ENCODE measurements around the gene PRODH2. TPM values are rescaled to one million over a fixed set of nuclear protein-coding genes. Genes with fewer than 3 reads are reported as not detected.
"Not testable (repeated sequence)": the region's sequence is repeated elsewhere in the genome, so short reads cannot be mapped to it uniquely, and the experiment has no call there.

The PRODH2 gene
- polyA plus RNA-seq, 1 experiment: not detected

DNA sequence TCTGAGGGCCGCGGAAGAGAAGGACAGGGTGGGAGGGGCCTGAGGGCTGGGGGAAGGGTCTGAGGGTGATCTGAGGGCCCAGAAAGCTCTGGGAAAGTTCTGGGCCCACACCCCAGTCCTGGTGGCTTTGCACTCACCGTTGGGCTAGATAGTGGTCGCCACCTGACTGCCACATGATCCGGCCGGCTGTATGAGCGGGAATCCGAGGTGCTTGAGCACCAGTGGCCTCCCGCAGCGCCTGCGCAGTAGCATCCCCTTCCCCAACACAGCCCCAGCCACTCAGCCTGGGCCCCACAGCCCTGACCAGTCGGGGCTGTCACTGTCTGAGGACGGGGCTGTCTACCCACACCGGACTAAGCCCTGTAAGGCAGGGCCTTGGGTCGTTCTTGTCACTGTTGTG is 15.0 kb downstream of the PRODH2 start:
- DNase-seq (ENCODE audit: low read depth, low spot score): no peak
- ChIA-PET CTCF (no interaction called here), POLR2A (no interaction called here)
- TF ChIP-seq, protein P1, sequence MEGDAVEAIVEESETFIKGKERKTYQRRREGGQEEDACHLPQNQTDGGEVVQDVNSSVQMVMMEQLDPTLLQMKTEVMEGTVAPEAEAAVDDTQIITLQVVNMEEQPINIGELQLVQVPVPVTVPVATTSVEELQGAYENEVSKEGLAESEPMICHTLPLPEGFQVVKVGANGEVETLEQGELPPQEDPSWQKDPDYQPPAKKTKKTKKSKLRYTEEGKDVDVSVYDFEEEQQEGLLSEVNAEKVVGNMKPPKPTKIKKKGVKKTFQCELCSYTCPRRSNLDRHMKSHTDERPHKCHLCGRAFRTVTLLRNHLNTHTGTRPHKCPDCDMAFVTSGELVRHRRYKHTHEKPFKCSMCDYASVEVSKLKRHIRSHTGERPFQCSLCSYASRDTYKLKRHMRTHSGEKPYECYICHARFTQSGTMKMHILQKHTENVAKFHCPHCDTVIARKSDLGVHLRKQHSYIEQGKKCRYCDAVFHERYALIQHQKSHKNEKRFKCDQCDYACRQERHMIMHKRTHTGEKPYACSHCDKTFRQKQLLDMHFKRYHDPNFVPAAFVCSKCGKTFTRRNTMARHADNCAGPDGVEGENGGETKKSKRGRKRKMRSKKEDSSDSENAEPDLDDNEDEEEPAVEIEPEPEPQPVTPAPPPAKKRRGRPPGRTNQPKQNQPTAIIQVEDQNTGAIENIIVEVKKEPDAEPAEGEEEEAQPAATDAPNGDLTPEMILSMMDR (IDR thresholded peaks at IDR 0.05; ENCODE audit: low read depth, low read length): no peak
- no peaks in the 10 kb centered on the region; the same call in 1 of the 2 replicates for H3K9me3 ChIP-seq (ENCODE audit: control insufficient read depth, insufficient read depth, low read length)
- peaks cover 18% of the 10 kb centered on the region for H3K27me3 ChIP-seq (ENCODE audit: control insufficient read depth, insufficient read depth, low read length)
- H3K4me3 ChIP-seq (ENCODE audit: low read depth, low read length): no peak overlapping the region
- H3K27ac ChIP-seq (ENCODE audit: low read depth, low read length): no peak overlapping the region

DNA sequence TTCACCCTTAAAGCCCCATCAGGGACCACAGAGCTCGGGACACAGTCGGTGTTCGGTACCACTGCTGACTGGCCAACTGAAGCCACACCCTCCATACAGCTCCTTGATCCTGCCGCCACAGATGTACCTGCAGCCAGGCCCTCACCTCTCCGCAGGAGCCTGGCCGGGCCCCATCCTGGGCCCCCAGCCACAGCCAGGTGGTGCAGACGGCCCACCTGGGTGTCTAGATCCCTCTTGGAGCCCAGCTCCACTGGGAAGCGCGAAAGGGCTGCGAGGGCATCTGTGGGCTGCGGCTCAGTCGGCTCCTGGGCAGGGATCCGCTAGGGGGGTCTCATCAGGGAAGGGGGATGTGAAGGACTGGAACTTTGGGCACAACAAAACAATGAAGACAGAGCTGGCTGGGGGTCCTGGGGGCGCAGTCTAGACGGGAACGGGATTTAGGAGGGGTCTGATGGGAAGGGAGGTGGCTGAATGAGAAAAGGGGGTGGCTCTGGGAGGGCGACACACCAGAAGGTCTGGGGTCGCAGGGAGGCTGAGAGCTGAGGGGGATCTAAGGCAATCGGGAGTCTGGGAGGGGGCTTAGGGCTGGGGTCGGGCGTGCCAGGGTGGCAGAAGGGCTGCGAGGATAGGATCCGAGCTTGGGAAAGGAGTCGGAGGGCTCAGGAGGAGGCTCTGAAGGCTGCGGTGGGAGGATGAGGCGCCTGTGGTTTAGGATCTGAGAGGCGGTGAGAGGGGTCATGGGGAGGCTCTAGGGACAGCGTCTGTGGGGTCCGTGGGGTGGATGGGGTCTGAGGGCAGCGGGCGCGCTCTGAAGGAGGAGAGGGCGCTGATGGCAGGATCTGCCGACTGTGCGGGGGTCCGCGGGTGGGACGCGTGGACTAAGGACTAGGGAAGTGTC is 15.8 kb downstream of the PRODH2 start:
- ChIA-PET CTCF (no interaction called here), POLR2A (no interaction called here)
- Histone ChIP-seq H3K9me3 (ENCODE audit: control insufficient read depth, insufficient read depth, low read length) (no peaks in the 10 kb centered on the region; the same call in 1 of the 2 replicates), H3K27me3 (ENCODE audit: control insufficient read depth, insufficient read depth, low read length) (peaks cover 14% of the 10 kb centered on the region), H3K4me3 (ENCODE audit: low read depth, low read length) (no peak overlapping the region), H3K27ac (ENCODE audit: low read depth, low read length) (no peak overlapping the region)
- no peak for DNase-seq (ENCODE audit: low read depth, low spot score)
- TF ChIP-seq, protein P1 (IDR thresholded peaks at IDR 0.05; ENCODE audit: low read depth, low read length): no peak

DNA sequence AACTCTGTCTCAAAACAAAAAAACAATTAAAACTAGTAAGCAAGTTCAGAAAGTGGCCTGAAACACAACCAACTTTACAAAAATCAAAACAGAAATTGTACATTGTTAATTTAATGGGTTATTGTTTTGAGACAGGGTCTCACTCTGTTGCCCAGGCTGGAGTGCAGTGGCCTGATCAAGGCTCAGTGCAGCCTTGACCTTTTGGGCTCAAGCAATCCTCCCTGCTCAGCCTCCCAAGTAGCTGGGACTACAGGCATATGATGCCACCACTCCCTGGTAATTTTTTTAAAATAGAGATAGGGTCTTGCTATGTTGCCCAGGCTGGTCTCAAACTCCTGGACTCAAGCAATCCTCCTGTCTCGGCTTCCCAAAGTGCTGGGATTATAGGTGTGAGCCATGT is 17.1 kb downstream of the PRODH2 start:
- DNase-seq (ENCODE audit: low read depth, low spot score); POLR2A ChIA-PET; H3K4me3 ChIP-seq (ENCODE audit: low read depth, low read length); H3K27ac ChIP-seq (ENCODE audit: low read depth, low read length); CTCF ChIA-PET; H3K9me3 ChIP-seq (ENCODE audit: control insufficient read depth, insufficient read depth, low read length): not testable (repeated sequence)
- H3K27me3 ChIP-seq (ENCODE audit: control insufficient read depth, insufficient read depth, low read length): peaks cover 14% of the 10 kb centered on the region

DNA sequence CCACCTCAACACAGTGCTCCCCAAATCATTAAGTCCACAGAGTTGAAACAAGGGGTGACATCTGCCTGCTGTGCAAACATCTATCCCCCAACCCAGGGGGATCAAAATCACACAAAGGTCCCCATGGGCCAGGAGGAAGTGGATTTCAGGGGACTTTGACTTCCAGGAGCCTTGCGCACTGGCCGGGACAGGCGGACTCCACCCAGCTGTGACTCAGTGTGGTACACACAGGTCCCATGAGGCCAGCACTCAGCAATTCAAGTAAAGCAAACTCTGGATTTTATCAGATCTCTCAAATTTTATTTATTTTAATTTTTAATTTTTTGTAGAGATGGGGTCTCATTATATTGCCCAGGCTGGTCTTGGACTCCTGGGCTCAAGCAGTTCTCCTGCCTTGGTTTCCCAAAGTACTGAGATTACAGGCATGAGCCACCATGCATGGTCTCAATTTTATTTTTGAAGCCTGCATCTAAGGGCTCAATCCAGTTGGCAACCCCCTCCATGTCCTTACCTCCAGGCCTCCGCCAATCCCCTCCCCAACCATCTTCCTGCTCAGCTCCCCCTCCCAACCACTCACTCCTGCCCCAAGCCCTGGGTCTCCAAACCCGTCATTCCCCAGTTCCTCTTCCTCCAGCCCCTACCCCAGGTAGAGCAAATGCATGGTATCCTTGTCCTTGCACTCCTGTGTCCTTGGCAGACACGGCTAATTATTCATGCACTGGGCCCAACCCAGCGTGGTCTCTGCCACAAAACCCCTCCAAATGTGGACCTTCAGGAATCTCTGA is 19.1 kb downstream of the PRODH2 start:
- POLR2A ChIA-PET: no interaction called here
- TF ChIP-seq, protein P1 (IDR thresholded peaks at IDR 0.05; ENCODE audit: low read depth, low read length): no peak
- Histone ChIP-seq H3K4me3 (ENCODE audit: low read depth, low read length) (no peak overlapping the region), H3K27ac (ENCODE audit: low read depth, low read length) (no peak overlapping the region), H3K27me3 (ENCODE audit: control insufficient read depth, insufficient read depth, low read length) (peaks cover 14% of the 10 kb centered on the region), H3K9me3 (ENCODE audit: control insufficient read depth, insufficient read depth, low read length) (no peaks in the 10 kb centered on the region; the same call in 1 of the 2 replicates)
- no peak for DNase-seq (ENCODE audit: low read depth, low spot score)
- CTCF ChIA-PET: no interaction called here

DNA sequence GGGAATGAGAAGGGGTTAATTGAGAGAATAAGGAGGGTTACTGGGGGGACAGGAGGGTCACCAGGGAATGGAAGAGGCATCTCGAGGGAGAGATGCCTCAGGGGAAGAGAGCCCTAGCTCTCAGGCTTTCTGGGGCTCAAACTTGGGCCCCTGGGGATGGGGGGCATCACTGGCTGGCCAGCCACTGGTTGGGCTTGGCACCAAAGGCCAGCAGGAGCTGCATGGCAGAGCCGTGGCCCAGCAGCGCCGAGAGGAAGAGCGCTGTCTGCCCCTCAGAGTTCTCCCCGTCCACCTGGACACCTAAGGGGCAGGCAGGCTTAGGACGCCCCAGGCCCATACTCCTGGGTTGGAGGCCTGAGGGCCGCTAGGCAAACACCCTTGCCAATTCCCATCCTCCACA is 19.8 kb downstream of the PRODH2 start:
- ChIA-PET CTCF (no interaction called here), POLR2A (no interaction called here)
- DNase-seq (ENCODE audit: low read depth, low spot score): no peak
- Histone ChIP-seq H3K27me3 (ENCODE audit: control insufficient read depth, insufficient read depth, low read length) (peaks cover 14% of the 10 kb centered on the region), H3K27ac (ENCODE audit: low read depth, low read length) (no peak overlapping the region), H3K4me3 (ENCODE audit: low read depth, low read length) (no peak overlapping the region), H3K9me3 (ENCODE audit: control insufficient read depth, insufficient read depth, low read length) (no peaks in the 10 kb centered on the region; the same call in 1 of the 2 replicates)
- TF ChIP-seq, protein P1 (IDR thresholded peaks at IDR 0.05; ENCODE audit: low read depth, low read length): no peak

Data from AG04450 (cell line).